ENCODE measurements around the gene MINDY4B.

DNA sequence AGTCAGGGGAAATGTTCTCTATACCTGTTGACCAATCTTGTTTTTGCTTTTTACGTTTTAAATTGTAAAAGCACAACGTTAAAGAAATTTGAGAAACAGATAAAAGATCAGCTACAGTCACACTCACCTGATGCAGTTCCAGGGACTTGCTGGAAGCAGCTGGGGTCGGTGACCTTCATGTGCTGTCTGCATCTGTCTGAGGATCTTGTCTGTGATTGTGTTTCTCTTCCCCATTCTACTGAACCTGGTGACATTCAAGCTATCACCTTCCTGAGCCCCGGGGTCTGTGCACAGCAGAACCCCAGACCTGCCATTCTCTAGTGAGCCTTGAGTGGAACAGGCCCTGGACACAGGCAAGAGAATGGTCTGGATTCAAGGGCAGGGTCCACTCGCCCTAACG lies 75.8 kb downstream of the MINDY4B start:
- TF ChIP-seq, protein P1, sequence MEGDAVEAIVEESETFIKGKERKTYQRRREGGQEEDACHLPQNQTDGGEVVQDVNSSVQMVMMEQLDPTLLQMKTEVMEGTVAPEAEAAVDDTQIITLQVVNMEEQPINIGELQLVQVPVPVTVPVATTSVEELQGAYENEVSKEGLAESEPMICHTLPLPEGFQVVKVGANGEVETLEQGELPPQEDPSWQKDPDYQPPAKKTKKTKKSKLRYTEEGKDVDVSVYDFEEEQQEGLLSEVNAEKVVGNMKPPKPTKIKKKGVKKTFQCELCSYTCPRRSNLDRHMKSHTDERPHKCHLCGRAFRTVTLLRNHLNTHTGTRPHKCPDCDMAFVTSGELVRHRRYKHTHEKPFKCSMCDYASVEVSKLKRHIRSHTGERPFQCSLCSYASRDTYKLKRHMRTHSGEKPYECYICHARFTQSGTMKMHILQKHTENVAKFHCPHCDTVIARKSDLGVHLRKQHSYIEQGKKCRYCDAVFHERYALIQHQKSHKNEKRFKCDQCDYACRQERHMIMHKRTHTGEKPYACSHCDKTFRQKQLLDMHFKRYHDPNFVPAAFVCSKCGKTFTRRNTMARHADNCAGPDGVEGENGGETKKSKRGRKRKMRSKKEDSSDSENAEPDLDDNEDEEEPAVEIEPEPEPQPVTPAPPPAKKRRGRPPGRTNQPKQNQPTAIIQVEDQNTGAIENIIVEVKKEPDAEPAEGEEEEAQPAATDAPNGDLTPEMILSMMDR (IDR thresholded peaks at IDR 0.05): no peak
- TF ChIP-seq SMC3 (IDR thresholded peaks at IDR 0.05; ENCODE audit: low read depth, low read length) (no peak), POLR2AphosphoS5 (IDR thresholded peaks at IDR 0.05; ENCODE audit: low read depth, low read length) (no peak), RAD21 (IDR thresholded peaks at IDR 0.05; ENCODE audit: low read length) (no peak), RFX5 (IDR thresholded peaks at IDR 0.05; ENCODE audit: low read length) (no peak), GABPA (IDR thresholded peaks at IDR 0.05; ENCODE audit: low read depth) (no peak), SIN3A (IDR thresholded peaks at IDR 0.05; ENCODE audit: borderline replicate concordance, low read depth, low read length) (no peak)

Data from SK-N-SH (cell line).